ENCODE measurements around the gene PCDH18. TPM values are rescaled to one million over a fixed set of nuclear protein-coding genes. Genes with fewer than 3 reads are reported as not detected.

The PCDH18 gene
- total RNA-seq, 1 donor from 2014 or later = 57.4 TPM

DNA sequence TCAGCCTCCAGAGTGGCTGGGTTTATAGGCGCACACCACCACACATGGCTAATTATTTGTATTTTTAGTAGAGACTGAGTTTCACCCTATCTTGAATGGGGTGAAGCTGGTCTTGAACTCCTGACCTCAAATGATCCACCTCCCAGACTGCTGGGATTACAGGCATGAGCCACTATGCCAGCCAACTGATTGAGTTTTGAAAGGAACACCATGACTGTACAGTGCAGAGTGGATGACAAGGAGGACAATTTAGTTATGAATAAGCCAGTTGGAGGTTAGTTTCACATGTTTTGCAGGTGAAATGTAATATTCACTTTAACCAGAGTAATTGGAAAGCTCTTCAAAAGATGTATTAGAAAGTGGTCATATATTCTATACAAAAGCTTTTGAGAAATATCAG lies 60.8 kb downstream of the PCDH18 start:
- no peak overlapping the region for H3K4me3 ChIP-seq (ENCODE audit: low read length in 3 of 3)

DNA sequence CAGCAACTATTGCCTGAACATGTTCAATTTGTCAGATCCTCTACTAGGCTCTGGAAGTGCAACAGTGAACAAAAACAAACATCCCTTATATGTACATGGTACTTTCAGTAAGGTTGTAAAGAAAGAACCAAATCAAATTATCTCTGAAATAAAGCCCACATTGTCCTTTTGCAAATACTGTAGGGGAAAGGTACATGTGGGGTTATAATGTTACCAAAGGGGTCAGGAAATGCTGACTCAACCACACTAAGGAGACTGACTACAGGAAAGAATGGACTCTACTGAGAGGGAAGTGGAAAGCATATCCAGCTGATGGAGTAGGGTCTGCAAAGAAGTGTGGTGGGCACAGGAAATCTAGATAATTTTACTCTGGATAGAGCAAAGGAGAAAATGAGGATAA lies 61.5 kb downstream of the PCDH18 start:
- H3K9ac ChIP-seq (ENCODE audit: low read depth in 1 of 3, low read length in 3 of 3) = no peak overlapping the region
- H3K4me1 ChIP-seq (ENCODE audit: control insufficient read depth in 3 of 3, insufficient read depth in 3 of 3, low read length in 3 of 3) = no peaks in the 10 kb centered on the region
- H3K4me3 ChIP-seq (ENCODE audit: low read length in 3 of 3) = no peak overlapping the region
- no peaks in the 10 kb centered on the region for H3K36me3 ChIP-seq (ENCODE audit: control insufficient read depth in 3 of 3, insufficient read depth in 3 of 3, low read length in 3 of 3)
- no peak overlapping the region for H3K27ac ChIP-seq (ENCODE audit: low read depth, low read length)
- no peaks in the 10 kb centered on the region for H3K27me3 ChIP-seq (ENCODE audit: control insufficient read depth in 3 of 3, insufficient read depth in 3 of 3, low read length in 3 of 3)
- H3K9me3 ChIP-seq (ENCODE audit: control insufficient read depth in 3 of 3, low read length in 3 of 3) = no peaks in the 10 kb centered on the region

More for the DNA sequence above, 60.8 kb downstream of the PCDH18 start:
- Histone ChIP-seq H3K27ac (ENCODE audit: low read depth, low read length) (no peak overlapping the region), H3K9ac (ENCODE audit: low read depth in 1 of 3, low read length in 3 of 3) (no peak overlapping the region), H3K36me3 (ENCODE audit: control insufficient read depth in 3 of 3, insufficient read depth in 3 of 3, low read length in 3 of 3) (no peaks in the 10 kb centered on the region), H3K4me1 (ENCODE audit: control insufficient read depth in 3 of 3, insufficient read depth in 3 of 3, low read length in 3 of 3) (no peaks in the 10 kb centered on the region), H3K9me3 (ENCODE audit: control insufficient read depth in 3 of 3, low read length in 3 of 3) (no peaks in the 10 kb centered on the region), H3K27me3 (ENCODE audit: control insufficient read depth in 3 of 3, insufficient read depth in 3 of 3, low read length in 3 of 3) (no peaks in the 10 kb centered on the region)
